A673 (cell line): Measurements from ENCODE around the gene KLHL17.

Experiments
- EZH2 ChIP-seq: fragments of 200-600 bp; sonication (generic); IDR thresholded peaks from 2 replicates; pipeline ENCODE4 v1.6.1; 2017; ENCODE audit warnings: borderline replicate concordance, low read depth, mild to moderate bottlenecking, mixed read lengths, antibody characterized with exemption, low read length; ENCODE audit not compliant: poor library complexity, severe bottlenecking
- TF ChIP-seq, protein P1 (sequence below): fragments of 300-800, 200-600 bp; sonication (generic); conservative IDR thresholded peaks from 2 replicates; pipeline ENCODE4 v1.5.1; 2017; ENCODE audit warnings: low read depth, mild to moderate bottlenecking, antibody characterized with exemption, low read length, moderate library complexity, mixed read lengths

DNA sequence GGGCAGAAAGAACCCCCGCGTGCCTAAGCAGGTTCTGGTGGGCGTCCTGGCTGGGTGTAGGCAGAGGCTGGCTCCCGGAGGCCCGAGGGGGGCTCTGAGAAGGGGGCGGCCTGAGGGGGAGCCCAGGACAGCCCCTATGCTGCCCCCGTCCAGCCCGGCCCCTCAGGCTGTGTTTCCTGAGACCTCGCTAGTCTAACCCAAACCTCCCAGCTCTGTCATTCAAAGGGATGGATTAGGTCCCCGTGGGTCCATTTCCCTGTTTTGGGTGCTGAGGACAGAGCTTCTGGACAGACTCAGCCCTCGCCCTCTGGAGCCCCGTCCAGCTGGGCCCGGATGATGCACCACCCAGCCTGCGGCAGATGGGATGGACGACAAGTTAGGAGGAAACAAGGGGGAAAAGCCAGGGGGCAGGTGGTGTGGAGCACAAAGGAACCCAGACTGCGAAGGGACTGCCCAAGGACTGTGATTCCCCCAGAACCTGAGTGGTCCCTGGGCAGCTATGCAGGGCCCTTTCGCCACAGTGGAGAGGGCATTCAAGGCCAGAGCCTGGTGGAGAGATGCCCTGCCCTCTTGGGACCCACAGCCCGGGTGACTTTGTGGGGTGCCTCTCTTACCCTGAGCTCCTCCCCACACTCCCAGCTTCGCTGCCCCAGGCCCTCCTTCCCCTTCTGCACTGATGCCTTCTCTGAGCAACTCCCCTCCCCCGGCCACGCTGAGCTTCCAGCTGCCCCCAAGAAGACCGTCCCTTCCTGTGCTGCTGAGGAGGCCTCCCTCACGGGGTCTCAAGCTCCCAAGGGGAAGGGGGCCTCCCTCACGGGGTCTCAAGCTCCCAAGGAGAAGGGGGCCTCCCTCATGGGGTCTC is 36.7 kb downstream of the KLHL17 start:
- TF ChIP-seq, protein P1, sequence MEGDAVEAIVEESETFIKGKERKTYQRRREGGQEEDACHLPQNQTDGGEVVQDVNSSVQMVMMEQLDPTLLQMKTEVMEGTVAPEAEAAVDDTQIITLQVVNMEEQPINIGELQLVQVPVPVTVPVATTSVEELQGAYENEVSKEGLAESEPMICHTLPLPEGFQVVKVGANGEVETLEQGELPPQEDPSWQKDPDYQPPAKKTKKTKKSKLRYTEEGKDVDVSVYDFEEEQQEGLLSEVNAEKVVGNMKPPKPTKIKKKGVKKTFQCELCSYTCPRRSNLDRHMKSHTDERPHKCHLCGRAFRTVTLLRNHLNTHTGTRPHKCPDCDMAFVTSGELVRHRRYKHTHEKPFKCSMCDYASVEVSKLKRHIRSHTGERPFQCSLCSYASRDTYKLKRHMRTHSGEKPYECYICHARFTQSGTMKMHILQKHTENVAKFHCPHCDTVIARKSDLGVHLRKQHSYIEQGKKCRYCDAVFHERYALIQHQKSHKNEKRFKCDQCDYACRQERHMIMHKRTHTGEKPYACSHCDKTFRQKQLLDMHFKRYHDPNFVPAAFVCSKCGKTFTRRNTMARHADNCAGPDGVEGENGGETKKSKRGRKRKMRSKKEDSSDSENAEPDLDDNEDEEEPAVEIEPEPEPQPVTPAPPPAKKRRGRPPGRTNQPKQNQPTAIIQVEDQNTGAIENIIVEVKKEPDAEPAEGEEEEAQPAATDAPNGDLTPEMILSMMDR = no peak
- no peak for TF ChIP-seq EZH2
